Medulla oblongata (tissue), 1 donor: ENCODE data around the gene PSMC6.

Experiments used
- DNase-seq: peaks from one replicate; pipeline ENCODE4 v3.0.0-alpha.2; 2015; ENCODE audit errors: extremely low spot score

The PSMC6 gene

DNA sequence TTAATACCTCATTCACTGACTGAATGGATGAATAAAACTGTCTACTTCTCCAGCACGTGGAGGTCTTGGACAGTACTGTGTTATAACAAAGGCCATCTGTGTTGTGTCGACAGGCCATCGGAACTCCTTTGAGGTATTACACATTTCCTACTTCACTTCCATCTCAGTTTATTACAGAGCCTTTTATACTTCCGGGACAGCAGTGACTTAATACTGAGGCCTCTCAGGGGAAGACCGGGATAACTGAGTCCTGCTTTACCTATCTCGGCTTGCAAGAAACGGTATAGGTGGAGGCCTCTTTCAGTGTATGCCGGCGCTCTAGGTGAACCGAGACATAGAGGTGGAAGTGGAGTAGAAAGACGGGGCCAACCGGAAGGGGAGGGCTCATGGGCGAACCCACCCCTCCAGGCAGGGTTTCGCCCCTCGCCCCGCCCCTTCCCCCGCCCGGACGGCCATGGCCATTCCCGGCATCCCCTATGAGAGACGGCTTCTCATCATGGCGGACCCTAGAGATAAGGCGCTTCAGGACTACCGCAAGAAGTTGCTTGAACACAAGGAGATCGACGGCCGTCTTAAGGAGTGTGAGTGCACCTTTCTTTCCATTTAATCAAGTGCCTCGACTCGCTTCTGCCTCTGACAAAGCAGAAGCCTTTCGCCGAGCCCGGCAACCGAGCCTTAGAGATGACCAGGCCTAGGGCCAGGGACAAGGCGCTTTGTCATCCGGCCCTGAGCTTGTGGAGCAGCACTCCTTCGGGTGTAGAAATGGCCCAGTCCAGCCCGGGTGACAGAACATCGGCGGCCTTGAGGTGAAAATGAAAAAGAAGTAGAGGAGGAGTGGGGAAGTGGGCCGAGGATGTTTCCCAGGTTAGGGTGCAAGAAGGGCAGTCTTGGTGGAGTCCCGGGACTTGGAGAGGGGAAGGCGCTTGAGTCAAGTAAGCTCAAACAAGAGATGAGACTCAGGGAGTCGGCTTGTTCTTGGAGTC, at the start of gene PSMC6:
TSS of gene PSMC6 (plus strand) at position 477 of the 983 bp plus-strand sequence. CDS start at position 497, 20 bp downstream.
- DNase-seq, result peak; percentile 96

- no peak for DNase-seq
Observed at GRCh38 chr14:52660325-52660724, 46.7 kb upstream of the PSMC6 start.

DNA sequence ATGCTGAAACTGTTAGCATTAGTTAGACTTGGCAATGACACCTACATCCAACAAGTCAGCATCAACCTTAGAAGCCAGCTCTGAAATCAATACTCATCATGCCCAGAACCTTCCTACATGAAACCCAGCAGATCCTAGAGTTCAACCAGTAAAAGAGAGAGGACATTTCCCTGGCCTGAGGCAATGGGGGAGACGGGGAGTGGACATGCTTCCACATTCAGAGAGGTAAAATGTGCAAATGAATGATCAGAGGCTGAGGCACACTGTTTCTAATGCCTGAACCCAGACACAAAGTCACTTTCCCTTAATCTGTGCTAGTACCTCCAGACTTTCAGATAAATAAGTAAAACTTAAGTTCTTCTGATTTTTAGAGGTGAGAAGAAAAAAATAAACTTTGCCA, 46.2 kb upstream of the PSMC6 start:
- DNase-seq, result no peak

GRCh38 chr14:52661314-52661713, 45.7 kb upstream of the PSMC6 start:
- DNase-seq, result no peak

- no peak for DNase-seq
Observed at GRCh38 chr14:52663850-52664249, 43.1 kb upstream of the PSMC6 start.

DNA sequence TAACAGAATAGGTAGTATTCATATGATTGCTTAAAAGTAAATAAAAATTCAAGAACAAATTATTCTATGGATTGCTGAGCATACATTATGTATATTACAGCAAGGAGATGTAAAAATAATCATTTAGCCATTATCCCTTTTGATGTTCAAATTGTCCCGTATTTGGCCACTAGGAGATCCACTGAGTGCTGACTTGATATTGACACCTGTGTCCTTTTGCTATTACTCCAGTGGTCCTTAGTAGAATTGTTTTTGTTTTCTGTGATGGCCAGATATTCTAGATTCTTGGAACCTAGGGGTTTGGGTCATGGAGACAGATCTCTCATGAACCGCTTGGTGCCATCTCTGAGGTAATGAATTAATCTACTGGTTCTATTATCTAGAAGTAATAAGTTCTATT, 28.4 kb upstream of the PSMC6 start:
- no peak for DNase-seq

GRCh38 chr14:52683985-52684520, 22.9 kb upstream of the PSMC6 start:
- DNase-seq, result no peak

DNA sequence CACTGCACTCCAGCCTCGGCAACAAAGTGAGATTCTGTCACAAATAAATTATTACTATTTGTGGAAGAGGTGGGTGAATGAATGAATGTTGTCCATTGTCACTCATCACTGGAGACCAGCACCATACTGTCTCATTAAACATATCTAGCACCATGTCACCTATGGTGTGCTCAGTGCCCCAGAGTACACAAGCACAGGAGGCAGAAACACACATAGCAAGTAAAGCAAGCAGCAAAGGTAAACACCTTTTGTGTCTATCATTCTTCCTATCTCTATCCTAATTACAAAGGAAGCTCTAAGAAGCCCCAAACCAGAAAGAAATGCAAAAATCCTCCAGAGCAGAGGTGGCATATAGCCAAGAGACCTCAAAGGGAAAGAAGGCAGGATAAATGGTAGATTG, 20.8 kb upstream of the PSMC6 start:
- no peak for DNase-seq

- peak; percentile 8 for DNase-seq
Observed at GRCh38 chr14:52690983-52691760, 15.8 kb upstream of the PSMC6 start.

DNA sequence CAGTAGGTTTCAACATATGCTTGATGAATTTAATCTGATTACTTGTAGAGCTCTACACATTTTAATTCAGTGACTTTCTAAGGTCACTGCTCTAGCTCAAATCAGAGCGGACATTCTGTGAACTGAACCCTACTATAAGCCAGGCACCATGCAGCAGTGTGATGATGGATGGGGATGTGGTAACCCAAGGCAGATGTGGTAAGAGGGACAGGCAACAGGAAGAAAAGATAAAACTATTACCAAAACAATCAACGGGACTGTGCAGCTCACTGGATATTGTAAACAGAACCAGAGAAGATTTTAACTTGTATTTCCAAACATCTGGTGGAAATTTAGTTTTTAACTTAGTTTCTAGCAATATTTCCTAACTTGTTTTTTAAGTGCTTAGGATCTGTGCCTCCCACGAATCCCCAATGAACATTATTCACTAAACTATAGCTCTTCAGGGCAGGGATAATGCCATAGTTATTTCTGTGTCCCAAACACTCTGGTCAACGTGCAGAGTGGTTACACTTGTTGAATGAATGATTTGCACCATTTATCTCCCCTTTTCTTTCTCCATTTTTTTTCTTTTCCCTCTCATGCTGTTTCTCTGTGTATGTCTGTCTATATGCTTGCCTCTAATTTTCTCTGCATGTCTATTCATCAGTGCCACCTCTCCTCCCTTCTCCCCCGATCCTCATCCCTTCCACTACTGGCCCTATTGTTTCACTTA, 14.6 kb upstream of the PSMC6 start:
- no peak for DNase-seq

DNA sequence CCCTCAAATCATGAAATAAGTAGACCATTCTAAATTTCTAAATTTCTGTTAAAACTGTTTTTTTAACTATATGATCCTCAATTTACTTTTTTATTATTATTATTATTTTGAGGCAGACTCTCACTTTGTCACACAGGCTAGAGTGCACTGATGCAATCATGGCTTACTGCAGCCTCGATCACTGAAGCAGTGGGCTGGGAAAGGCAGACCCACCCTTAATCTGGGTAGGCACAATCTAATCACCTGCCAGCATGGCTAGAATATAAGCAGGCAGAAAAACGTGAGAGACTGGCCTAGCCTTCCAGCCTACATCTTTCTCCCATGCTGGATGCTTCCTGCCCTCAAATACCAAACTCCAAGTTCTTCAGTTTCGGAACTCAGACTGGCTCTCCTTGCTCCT, 14.0 kb upstream of the PSMC6 start:
- DNase-seq, result no peak

DNA sequence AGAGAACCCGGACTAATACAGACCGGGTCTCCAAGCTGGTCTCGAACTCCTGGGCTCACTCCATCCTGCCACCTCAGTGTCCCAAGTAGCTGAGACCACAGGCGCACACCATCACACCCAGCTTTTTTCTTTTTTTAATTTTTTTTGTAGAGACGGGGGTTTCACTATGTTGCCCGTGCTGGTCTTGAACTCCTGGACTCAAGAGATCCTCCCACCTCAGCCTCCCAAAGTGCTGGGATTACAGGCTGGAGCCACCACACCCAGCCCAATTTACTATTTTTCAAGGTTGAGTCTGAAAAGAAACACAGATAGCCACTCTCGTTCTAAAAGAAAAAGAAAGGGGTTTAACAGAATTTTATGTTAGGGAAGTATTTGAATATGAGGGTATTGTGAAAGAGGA, 13.5 kb upstream of the PSMC6 start:
- DNase-seq, result no peak

GRCh38 chr14:52694761-52695480, 12.1 kb upstream of the PSMC6 start:
- peak; percentile 40 for DNase-seq

DNA sequence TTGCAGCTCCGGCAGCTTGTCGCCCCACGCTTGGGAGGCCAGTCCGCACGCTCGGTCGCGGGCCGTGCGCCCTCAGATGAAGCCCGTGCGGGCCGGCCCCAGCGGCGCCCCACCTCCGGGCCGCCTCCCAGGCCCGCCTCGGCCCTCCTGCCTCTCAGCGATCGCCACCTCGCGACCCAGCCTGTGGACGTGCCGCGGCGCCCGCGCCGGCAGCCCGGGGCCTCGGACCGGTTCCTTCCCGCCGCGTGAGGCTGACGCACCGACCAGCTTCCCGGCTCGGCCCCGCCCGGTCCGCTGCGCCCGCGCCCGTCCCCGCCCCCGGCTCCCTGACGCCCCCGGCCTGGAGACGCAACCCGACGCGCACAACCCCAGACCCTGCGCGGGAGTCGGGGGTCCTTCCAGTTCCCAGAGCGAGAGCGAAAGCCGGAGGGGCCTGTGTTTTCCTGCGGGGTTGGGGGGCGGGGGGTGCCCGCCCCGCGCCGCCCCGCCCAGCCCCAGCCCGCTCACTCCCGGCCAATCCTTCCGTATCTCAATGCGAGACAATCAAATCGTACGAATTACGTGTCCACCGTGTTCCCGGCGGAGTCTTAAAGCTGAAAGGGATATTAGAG, 11.4 kb upstream of the PSMC6 start, which contains the start of gene ERO1A:
TSS of gene ERO1A (minus strand) at position 78 of the 611 bp plus-strand sequence. CDS start at position 1, 77 bp downstream.
- DNase-seq, result peak; percentile 72

- DNase-seq, result no peak
Observed at GRCh38 chr14:52700701-52701172, 6.3 kb upstream of the PSMC6 start.

DNA sequence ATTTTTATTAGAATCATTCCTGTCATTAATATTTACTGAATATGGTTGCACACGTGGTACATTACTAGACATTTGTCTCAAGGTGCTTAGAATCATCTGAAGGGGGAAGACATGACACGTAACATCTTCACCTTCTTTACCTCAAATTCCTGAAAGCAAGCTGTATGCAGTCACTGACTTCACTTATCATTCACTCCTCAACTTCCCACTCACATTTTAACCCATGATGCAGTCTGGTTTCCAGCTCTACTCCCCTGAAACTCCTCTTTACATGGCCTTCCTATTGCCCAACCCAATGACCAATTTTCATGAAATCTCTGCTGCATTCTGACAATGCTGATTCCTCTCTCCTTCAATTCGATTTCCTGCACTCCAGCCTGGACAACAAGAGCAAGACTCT, 5.8 kb upstream of the PSMC6 start:
- DNase-seq, result no peak

DNA sequence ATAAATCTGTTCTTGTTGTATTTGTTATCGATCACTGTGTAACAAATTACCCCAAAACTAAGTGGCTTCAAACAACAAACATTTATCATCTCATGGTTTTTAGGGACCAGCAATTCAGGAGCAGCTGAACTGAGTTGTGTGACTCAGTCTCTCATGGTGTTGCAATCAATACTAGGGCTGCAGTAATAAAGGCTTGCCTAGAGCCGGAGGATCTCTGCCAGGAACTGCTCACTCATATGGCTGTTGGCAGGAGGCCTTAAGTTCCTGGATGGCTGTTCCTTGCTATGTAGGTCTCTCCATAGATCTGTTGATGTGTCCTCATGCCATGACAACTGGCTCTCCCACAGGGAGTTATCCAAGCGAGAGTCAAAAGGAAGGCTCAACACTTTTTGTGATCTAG, 3.8 kb upstream of the PSMC6 start:
- no peak for DNase-seq

DNA sequence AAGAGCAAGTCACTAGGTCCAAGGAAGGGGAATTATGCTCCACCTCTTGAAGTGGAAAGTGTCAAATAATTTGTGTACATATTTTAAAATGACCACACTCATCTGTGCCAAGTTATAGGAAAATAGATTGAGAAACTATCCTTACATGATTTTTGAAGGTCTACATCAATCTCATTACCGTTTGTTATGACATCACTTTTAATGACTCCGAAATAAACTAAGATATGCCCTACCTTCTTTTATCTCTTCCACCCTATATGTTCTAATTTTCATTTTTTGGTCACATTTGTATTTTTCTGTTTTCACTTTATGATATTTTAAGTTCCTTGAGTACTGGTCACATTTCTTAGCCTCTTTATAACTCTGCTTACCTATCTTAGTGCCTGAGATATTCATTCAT, 3.3 kb upstream of the PSMC6 start:
- DNase-seq, result no peak

- no peak for DNase-seq
Observed at GRCh38 chr14:52706286-52706685, 714 bp upstream of the PSMC6 start.

DNA sequence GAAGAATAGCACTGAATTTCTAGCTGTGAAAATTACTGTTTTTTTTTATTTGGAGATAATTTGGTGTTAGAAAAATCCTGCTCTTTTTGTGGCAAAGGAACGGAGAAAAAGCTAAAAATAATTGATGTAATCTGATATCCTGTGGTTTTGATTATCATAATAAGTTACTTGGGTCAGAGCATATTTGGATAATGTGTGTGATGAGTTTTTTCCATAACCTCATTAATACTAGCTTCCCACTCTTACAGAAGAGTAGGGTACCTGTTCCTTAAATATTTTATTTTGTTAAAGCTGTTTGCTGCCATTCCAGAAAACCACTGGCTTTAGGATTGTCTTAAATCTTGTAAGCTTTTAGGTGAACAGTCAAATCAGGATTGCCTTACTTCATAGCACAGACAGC, 4.7 kb downstream of the PSMC6 start:
- no peak for DNase-seq
